GM12878 (cell line): Measurements from ENCODE around the gene HMGN1. TPM values are rescaled to one million over a fixed set of nuclear protein-coding genes. Genes with fewer than 3 reads are reported as not detected.

Experiments used
- ATAC-seq: fragments of 200-7000 bp; cut with Tn5 transposase; 3 replicates; pipeline ENCODE4 v1.9.1; 2020; ENCODE audit warnings: mild to moderate bottlenecking, moderate library complexity
- BruUV-seq: library from RNA; stranded (reverse); fragments of 400-500 nt; replicated peaks from 2 replicates; lab custom pipeline; 2021; lab: Mats Ljungman, UMichigan
- CTCF ChIA-PET: fragments of 300-600 bp; sonication (Branson Sonifier 250); formaldehyde crosslinking; extraction: SDS; loops from one replicate; lab custom pipeline; 2021; ENCODE audit warnings: inconsistent platforms; lab: Yijun Ruan, JAX
- POLR2A ChIA-PET: fragments of 350-600 bp; formaldehyde crosslinking; extraction: SDS; loops from one replicate; lab custom pipeline; 2021; ENCODE audit warnings: inconsistent platforms; lab: Charles Lee
- RAD21 ChIA-PET: fragments of 300-600 bp; sonication (Branson Sonifier 250); formaldehyde crosslinking; loops from one replicate; lab custom pipeline; 2023; ENCODE audit warnings: antibody characterized with exemption; ENCODE audit not compliant: unreplicated experiment; lab: Charles Lee
- SMC1A ChIA-PET: fragments of 300-600 bp; sonication (Branson Sonifier 250); formaldehyde crosslinking; loops from one replicate; lab custom pipeline; 2023; ENCODE audit not compliant: unreplicated experiment, uncharacterized antibody; lab: Charles Lee
- DNase-seq: peaks from one replicate; pipeline ENCODE4 v3.0.0-alpha.2; 2011; ENCODE audit warnings: low read depth, low spot score
- FAIRE-seq: peaks from 3 replicates; lab custom pipeline; 2011; peaks lifted over from hg19 to GRCh38; lab: Jason Lieb, UNC
- H2AFZ ChIP-seq: 2 replicates; pipeline ENCODE4 v1.6.0; 2011; ENCODE audit warnings: low read depth, low read length, control low read depth; ENCODE audit not compliant: control insufficient read depth
- H3K27ac ChIP-seq: 2 replicates; pipeline ENCODE4 v1.5.1; 2011; ENCODE audit warnings: control low read depth; ENCODE audit not compliant: control insufficient read depth, insufficient read depth
- H3K27me3 ChIP-seq, 2 experiments: replicated peaks in 1 of 2; 2 replicates each; pipeline versions ENCODE4 v1.6.0 to v1.6.1; 2011; ENCODE audit warnings: low read length in 1 of 2; ENCODE audit not compliant: control insufficient read depth in 2 of 2, insufficient read depth in 2 of 2
- H3K36me3 ChIP-seq, 2 experiments: 2 replicates each; pipeline ENCODE4 v1.5.1; 2011; ENCODE audit warnings: low read length in 1 of 2; ENCODE audit not compliant: control insufficient read depth in 2 of 2, insufficient read depth in 2 of 2
- H3K4me1 ChIP-seq: 2 replicates; pipeline ENCODE4 v1.6.1; 2011; ENCODE audit warnings: mild to moderate bottlenecking, low read length, moderate library complexity, mixed read lengths; ENCODE audit not compliant: control insufficient read depth, insufficient read depth
- H3K4me2 ChIP-seq: 2 replicates; pipeline ENCODE4 v1.6.0; 2011; ENCODE audit warnings: control low read depth; ENCODE audit not compliant: control insufficient read depth, insufficient read depth
- H3K4me3 ChIP-seq: fragments of 200-600 bp; sonication (generic); 2 replicates; pipeline ENCODE4 v1.5.1; 2016
- H3K79me2 ChIP-seq: 2 replicates; pipeline ENCODE4 v1.6.0; 2011; ENCODE audit warnings: low read length; ENCODE audit not compliant: control insufficient read depth, insufficient read depth
- H3K9ac ChIP-seq: 2 replicates; pipeline ENCODE4 v1.8.0; 2011; ENCODE audit warnings: low read length, control low read depth, mixed read lengths; ENCODE audit not compliant: control insufficient read depth, insufficient read depth
- H3K9me3 ChIP-seq: replicated peaks from 3 replicates; pipeline ENCODE4 v1.5.1; 2011; ENCODE audit warnings: mild to moderate bottlenecking, low read length; ENCODE audit not compliant: control insufficient read depth, insufficient read depth
- H4K20me1 ChIP-seq: 2 replicates; pipeline ENCODE4 v1.6.0; 2011; ENCODE audit not compliant: control insufficient read depth, insufficient read depth
- BHLHE40 ChIP-seq, 2 experiments: fragments of 450-650 bp in 1 of 2; IDR thresholded peaks; 2 replicates each; pipeline ENCODE4 v1.6.1; 2011 to 2017; ENCODE audit warnings: low read depth in 2 of 2, borderline replicate concordance in 1 of 2, improper control_type of control experiment in 1 of 2, low read length in 1 of 2, mild to moderate bottlenecking in 1 of 2
- BRCA1 ChIP-seq: IDR thresholded peaks from 2 replicates; pipeline ENCODE4 v1.6.1; 2011; ENCODE audit warnings: low read depth, low read length, improper control_type of control experiment
- EP300 ChIP-seq, 2 experiments: fragments of 150-350 bp in 1 of 2; IDR thresholded peaks; 2 replicates each; pipeline ENCODE4 v1.6.1; 2011 to 2012; ENCODE audit warnings: low read depth in 2 of 2, low read length in 2 of 2, borderline replicate concordance in 1 of 2, improper control_type of control experiment in 1 of 2, inconsistent platforms in 1 of 2; ENCODE audit not compliant: control insufficient read depth in 1 of 2
- IKZF1 ChIP-seq: fragments of 450-650 bp; conservative IDR thresholded peaks from 2 replicates; pipeline ENCODE4 v1.6.1; 2017; ENCODE audit warnings: antibody characterized with exemption, mild to moderate bottlenecking
- JUND ChIP-seq: IDR thresholded peaks from 2 replicates; pipeline ENCODE4 v1.6.1; 2012; ENCODE audit warnings: low read depth, mild to moderate bottlenecking, low read length, improper control_type of control experiment, moderate library complexity
- MXI1 ChIP-seq: fragments of 150-350 bp; IDR thresholded peaks from 2 replicates; pipeline ENCODE4 v1.6.1; 2011; ENCODE audit warnings: low read depth, mild to moderate bottlenecking, inconsistent platforms, low read length, improper control_type of control experiment
- NFXL1 ChIP-seq: fragments of 450-650 bp; IDR thresholded peaks from 2 replicates; pipeline ENCODE4 v1.6.1; 2017; ENCODE audit warnings: antibody characterized with exemption, mild to moderate bottlenecking, borderline replicate concordance
- NRF1 ChIP-seq: conservative IDR thresholded peaks from 2 replicates; pipeline ENCODE4 v1.6.1; 2011; ENCODE audit warnings: mild to moderate bottlenecking, low read depth, low read length, improper control_type of control experiment
- PAX5 ChIP-seq: IDR thresholded peaks from 2 replicates; pipeline ENCODE4 v1.6.1; 2011; ENCODE audit warnings: low read depth, low read length, borderline replicate concordance
- RB1 ChIP-seq: fragments of 450-650 bp; formaldehyde crosslinking; IDR thresholded peaks from 2 replicates; pipeline ENCODE4 v1.6.1; 2017; ENCODE audit warnings: mild to moderate bottlenecking, borderline replicate concordance
- SIN3A ChIP-seq: IDR thresholded peaks from 2 replicates; pipeline ENCODE4 v1.6.1; 2012; ENCODE audit warnings: low read depth, low read length, improper control_type of control experiment
- SP1 ChIP-seq: IDR thresholded peaks from one replicate; pipeline ENCODE4 v1.6.1; 2011; ENCODE audit warnings: low read depth, low read length
- SPI1 ChIP-seq: IDR thresholded peaks from 2 replicates; pipeline ENCODE4 v1.6.1; 2011; ENCODE audit warnings: low read depth, mild to moderate bottlenecking, low read length, moderate library complexity, borderline replicate concordance; ENCODE audit not compliant: insufficient read depth
- SUPT20H ChIP-seq: IDR thresholded peaks from 2 replicates; pipeline ENCODE4 v1.6.1; 2011; ENCODE audit warnings: low read depth, mild to moderate bottlenecking, low read length, moderate library complexity, borderline replicate concordance; ENCODE audit not compliant: control insufficient read depth
- TARDBP ChIP-seq: IDR thresholded peaks from 2 replicates; pipeline ENCODE4 v1.6.1; 2016; ENCODE audit warnings: borderline replicate concordance
- WRNIP1 ChIP-seq: IDR thresholded peaks from 2 replicates; pipeline ENCODE4 v1.6.1; 2011; ENCODE audit warnings: low read depth, low read length, improper control_type of control experiment, borderline replicate concordance
- ZNF274 ChIP-seq: IDR thresholded peaks from one replicate; pipeline ENCODE4 v1.8.0; 2011; ENCODE audit not compliant: insufficient read length, insufficient read depth
- WGBS: methylation state at CpG from one replicate; pipeline ENCODE4 v1.1.6; 2016; ENCODE audit warnings: low lambda C conversion rate; ENCODE audit not compliant: insufficient replicate concordance, insufficient coverage; ENCODE audit errors: missing lambda C conversion rate; 5-methylcytosine and 5-hydroxymethylcytosine counted together
- in situ Hi-C: fragments of 300-500 bp; cut with MboI; formaldehyde crosslinking; loops from 9 replicates; pipeline ENCODE4 v1.14.3; 2018; ENCODE audit warnings: mixed read lengths
- intact Hi-C: fragments of 100-400 bp; cut with micrococcal nuclease; formaldehyde crosslinking; loops from one replicate; pipeline ENCODE4 v1.14.2; 2022; ENCODE audit not compliant: unreplicated experiment
- polyA plus RNA-seq, 11 experiments: library from polyadenylated mRNA; depleted of rRNA in 4 of 11; unstranded in 6 of 11; stranded (reverse) in 5 of 11; fragments of >200 nt; fragmentation: Nextera tagmentation in 4 of 11; fragmentation: Illumina TruSeq in 1 of 11; extraction: Ambion mirVana in 4 of 11; extraction: Trizol in 1 of 11; gene quantifications; 1 replicate in 1 of 11; 2 replicates in 10 of 11; pipeline versions ENCODE4 v1.2.1 to v1.2.3, GENCODE V29; 2011 to 2016; ENCODE audit warnings: inconsistent platforms in 2 of 11, missing spikeins in 2 of 11, low read depth in 1 of 11
- total RNA-seq, 4 experiments: library from RNA; depleted of rRNA in 3 of 4; stranded (reverse); fragments of >200 nt in 3 of 4; fragmentation: Illumina TruSeq in 1 of 4; extraction: Trizol in 1 of 4; gene quantifications; 2 replicates each; pipeline versions ENCODE4 v1.2.1 to v1.2.3, GENCODE V29; 2013 to 2021
- TF ChIP-seq, protein P1 (sequence below): fragments of 450-650 bp; IDR thresholded peaks from 2 replicates; pipeline ENCODE4 v1.6.1; 2017; ENCODE audit warnings: mild to moderate bottlenecking, moderate library complexity

Gene HMGN1
- total and polyA plus RNA-seq, 10 of the 15 experiments (the other 5 are each of a cell fraction or from before 2014, with no cell fraction given) = 120 to 798 (median 396) TPM

DNA sequence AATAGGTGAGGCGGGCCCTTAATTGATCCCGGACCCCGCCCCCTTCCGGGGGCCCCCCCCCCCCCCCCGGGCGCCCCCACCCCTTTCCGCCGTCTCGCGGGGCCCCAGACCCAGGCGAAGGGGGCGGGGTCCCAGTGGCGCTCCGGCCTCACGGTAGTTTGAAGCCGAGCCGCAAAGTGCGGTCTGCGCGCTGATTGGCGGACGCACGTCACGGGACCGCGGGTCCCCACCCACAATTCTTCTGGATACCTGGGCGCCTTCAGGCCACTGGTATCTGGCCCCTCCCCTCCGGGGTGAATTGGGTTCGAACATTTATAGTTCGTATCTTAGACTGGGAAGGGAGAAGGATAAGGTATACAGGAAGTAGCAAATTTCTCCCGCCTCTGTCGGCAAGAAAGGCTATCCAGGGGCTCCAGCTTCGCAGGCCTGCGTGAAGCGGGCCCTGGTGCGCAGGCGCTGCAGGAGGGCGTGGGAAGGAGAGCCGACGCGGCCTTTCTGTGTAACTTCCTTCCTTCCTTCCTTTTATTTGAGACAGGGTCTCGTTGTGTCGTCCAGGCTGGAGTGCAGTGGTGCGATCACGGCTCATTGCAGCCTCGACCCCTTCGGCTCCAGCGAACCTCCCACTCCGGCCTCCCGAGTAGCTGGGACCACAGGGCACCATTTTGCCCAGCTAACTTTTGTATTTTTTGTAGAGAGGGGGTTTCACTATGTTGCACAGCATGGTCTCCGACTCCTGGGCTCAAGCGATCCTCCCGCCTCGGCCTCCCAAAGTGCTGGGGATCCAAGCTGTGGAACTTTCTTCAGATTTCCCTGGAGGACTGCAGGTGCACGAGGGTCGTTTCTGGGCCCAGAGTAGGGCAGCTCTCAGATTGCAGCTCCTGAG is 564 bp upstream of the HMGN1 start:
- H3K27ac ChIP-seq = peak overlapping the region; percentile 77
- H3K9me3 ChIP-seq = no peaks in the 10 kb centered on the region
- peaks cover 35% of the 10 kb centered on the region for H3K79me2 ChIP-seq
- peaks cover 0 to 11% of the 10 kb centered on the region in 2 experiments; a peak in 3 of 4 replicates for H3K36me3 ChIP-seq
- ChIA-PET CTCF (no interaction called here), POLR2A (interaction anchor here (0.5 to 3.2 kb wide), 6 partner anchors 14 to 166 kb away, joined by 3 to 12 read pairs (median 4); partner anchors contain the start of gene PSMG1), SMC1A (interaction anchor here (0.7 kb wide), 1 partner anchor 27 kb away, joined by 3 read pairs; no protein-coding TSS in a partner anchor), RAD21 (interaction anchor here (0.7 kb wide), 1 partner anchor 37 kb away, joined by 3 read pairs; no protein-coding TSS in a partner anchor)
- peak; percentile 92 for ATAC-seq
- peak overlapping the region; percentile 93 for H2AFZ ChIP-seq
- H3K4me3 ChIP-seq = peak overlapping the region; percentile 88
- no peaks in the 10 kb centered on the region for H4K20me1 ChIP-seq
- FAIRE-seq = peak; percentile 13
- H3K4me2 ChIP-seq = peak overlapping the region; percentile 77
- WGBS = under 1% methylated on average over 46 of the region's 56 CpGs
- TSS peak; percentile 96 for BruUV-seq
- peak; percentile 82 for DNase-seq
- in situ Hi-C loops = no loop called here
- H3K9ac ChIP-seq = peak overlapping the region; percentile 90
- intact Hi-C loops = loop anchor here (2.0 kb wide), 3 partner anchors 31 to 39 kb away; partner anchors contain the start of gene BRWD1
- no peaks in the 10 kb centered on the region for H3K27me3 ChIP-seq
- H3K4me1 ChIP-seq = 0 out of 2 replicates have a peak, but pooled peaks cover 3% of the 10 kb centered on the region
- TF ChIP-seq ZNF274 (no peak), PAX5 (no peak), SIN3A (peak; percentile 64; the same call in 1 of the 2 replicates), IKZF1 (peak; percentile 50), TARDBP (no peak), NRF1 (peak; percentile 76), NFXL1 (no peak), SUPT20H (no peak), BHLHE40 (IDR thresholded peaks at IDR 0.05; ENCODE audit: borderline replicate concordance in 1 of 2, low read depth in 2 of 2, low read length in 1 of 2) (peak in 1 of 2 experiments; percentile 32; a peak in 2 of 4 replicates), SP1 (peak; percentile 63), RB1 (no peak), BRCA1 (no peak; the same call in 1 of the 2 replicates), SPI1 (no peak), MXI1 (no peak), WRNIP1 (no peak), JUND (no peak), EP300 (IDR thresholded peaks at IDR 0.05; ENCODE audit: borderline replicate concordance in 1 of 2, control insufficient read depth in 1 of 2, low read depth in 2 of 2, low read length in 2 of 2) (no peak)
- TF ChIP-seq, protein P1, sequence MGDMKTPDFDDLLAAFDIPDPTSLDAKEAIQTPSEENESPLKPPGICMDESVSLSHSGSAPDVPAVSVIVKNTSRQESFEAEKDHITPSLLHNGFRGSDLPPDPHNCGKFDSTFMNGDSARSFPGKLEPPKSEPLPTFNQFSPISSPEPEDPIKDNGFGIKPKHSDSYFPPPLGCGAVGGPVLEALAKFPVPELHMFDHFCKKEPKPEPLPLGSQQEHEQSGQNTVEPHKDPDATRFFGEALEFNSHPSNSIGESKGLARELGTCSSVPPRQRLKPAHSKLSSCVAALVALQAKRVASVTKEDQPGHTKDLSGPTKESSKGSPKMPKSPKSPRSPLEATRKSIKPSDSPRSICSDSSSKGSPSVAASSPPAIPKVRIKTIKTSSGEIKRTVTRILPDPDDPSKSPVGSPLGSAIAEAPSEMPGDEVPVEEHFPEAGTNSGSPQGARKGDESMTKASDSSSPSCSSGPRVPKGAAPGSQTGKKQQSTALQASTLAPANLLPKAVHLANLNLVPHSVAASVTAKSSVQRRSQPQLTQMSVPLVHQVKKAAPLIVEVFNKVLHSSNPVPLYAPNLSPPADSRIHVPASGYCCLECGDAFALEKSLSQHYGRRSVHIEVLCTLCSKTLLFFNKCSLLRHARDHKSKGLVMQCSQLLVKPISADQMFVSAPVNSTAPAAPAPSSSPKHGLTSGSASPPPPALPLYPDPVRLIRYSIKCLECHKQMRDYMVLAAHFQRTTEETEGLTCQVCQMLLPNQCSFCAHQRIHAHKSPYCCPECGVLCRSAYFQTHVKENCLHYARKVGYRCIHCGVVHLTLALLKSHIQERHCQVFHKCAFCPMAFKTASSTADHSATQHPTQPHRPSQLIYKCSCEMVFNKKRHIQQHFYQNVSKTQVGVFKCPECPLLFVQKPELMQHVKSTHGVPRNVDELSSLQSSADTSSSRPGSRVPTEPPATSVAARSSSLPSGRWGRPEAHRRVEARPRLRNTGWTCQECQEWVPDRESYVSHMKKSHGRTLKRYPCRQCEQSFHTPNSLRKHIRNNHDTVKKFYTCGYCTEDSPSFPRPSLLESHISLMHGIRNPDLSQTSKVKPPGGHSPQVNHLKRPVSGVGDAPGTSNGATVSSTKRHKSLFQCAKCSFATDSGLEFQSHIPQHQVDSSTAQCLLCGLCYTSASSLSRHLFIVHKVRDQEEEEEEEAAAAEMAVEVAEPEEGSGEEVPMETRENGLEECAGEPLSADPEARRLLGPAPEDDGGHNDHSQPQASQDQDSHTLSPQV = no peak
